EL (cell line): ENCODE data around the gene PGF.
"Not testable (repeated sequence)": the region's sequence is repeated elsewhere in the genome, so short reads cannot be mapped to it uniquely, and the experiment has no call there.

ENCODE experiments used
- DNase-seq: peaks from one replicate; pipeline ENCODE4 v3.0.0-alpha.2; 2016

The PGF gene

GRCh38 chr14:74955229-74956026 lies at the start of gene PGF:
PGF (minus strand) TSS chr14:74955597; CDS start chr14:74955242, 355 bp downstream.
- DNase-seq: peak; percentile 65

- peak; percentile 10 for DNase-seq
Observed at GRCh38 chr14:75003250-75004027, 48.0 kb upstream of the PGF start.

- peak; percentile 98 for DNase-seq
Observed at GRCh38 chr14:75002392-75003249, 47.2 kb upstream of the PGF start, which contains the start of gene EIF2B2. EIF2B2 (plus strand) TSS chr14:75002921; CDS start chr14:75002991, 70 bp downstream.

GRCh38 chr14:75001899-75002298 lies 46.5 kb upstream of the PGF start:
- no peak for DNase-seq

GRCh38 chr14:75001261-75001660 lies 45.9 kb upstream of the PGF start:
- DNase-seq: no peak

- not testable (repeated sequence) for DNase-seq
Observed at GRCh38 chr14:74995781-74996180, 40.4 kb upstream of the PGF start.

- not testable (repeated sequence) for DNase-seq
Observed at GRCh38 chr14:74994182-74994581, 38.8 kb upstream of the PGF start.

- DNase-seq: no peak
Observed at GRCh38 chr14:74988993-74989392, 33.6 kb upstream of the PGF start.

GRCh38 chr14:74988131-74988530 lies 32.7 kb upstream of the PGF start:
- peak; percentile 81 for DNase-seq

- DNase-seq: no peak
Observed at GRCh38 chr14:74985806-74986205, 30.4 kb upstream of the PGF start.

GRCh38 chr14:74985028-74985310 lies 29.6 kb upstream of the PGF start:
- no peak for DNase-seq

- no peak for DNase-seq
Observed at GRCh38 chr14:74984236-74985027, 29.0 kb upstream of the PGF start.

GRCh38 chr14:74983343-74983742 lies 27.9 kb upstream of the PGF start:
- DNase-seq: no peak

GRCh38 chr14:74982661-74983060 lies 27.3 kb upstream of the PGF start:
- no peak for DNase-seq

- DNase-seq: no peak
Observed at GRCh38 chr14:74981833-74982232, 26.4 kb upstream of the PGF start.

GRCh38 chr14:74981462-74981782 lies 26.0 kb upstream of the PGF start:
- DNase-seq: no peak

- peak; percentile 87 for DNase-seq
Observed at GRCh38 chr14:74980731-74981461, 25.5 kb upstream of the PGF start.

GRCh38 chr14:74980398-74980730 lies 25.0 kb upstream of the PGF start:
- peak; percentile 38 for DNase-seq

- DNase-seq: peak; percentile 80
Observed at GRCh38 chr14:74979442-74980397, 24.3 kb upstream of the PGF start.

- DNase-seq: peak; percentile 27
Observed at GRCh38 chr14:74979029-74979428, 23.6 kb upstream of the PGF start.
